Measurements from ENCODE around the gene C1QTNF6.

DNA sequence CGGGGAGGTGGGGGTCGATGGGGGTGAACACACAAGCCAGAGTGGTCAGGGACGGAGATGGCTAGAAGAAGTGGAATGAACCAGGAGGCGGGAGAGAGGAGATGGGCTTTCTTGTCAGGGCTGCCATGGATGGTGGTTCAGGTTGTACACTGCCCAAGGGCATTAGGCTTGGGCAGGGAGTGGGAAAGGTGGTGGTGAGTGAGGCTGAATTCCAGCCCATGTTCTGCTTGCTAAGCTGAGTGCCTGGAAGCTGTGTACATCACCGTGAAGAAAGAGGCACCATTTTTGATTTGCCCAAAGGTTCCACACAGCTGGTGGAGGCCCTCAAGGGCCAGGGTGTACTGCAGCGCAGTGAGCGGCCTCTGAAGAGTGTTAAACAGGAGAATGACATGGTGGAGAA lies 55.3 kb downstream of the C1QTNF6 start:
- TF ChIP-seq CTCF (IDR thresholded peaks at IDR 0.05 in 8 of 11, conservative IDR thresholded peaks at IDR 0.05 in 3 of 11), result no peak
- no peak for TF ChIP-seq POLR2A (IDR thresholded peaks at IDR 0.05)

Data from spleen (tissue), 7 donors.